ENCODE results near the gene SPAG16. TPM values are rescaled to one million over a fixed set of nuclear protein-coding genes. Genes with fewer than 3 reads are reported as not detected.

SPAG16 gene
- total RNA-seq, 1 experiment from 2014 or later = 13.0 TPM

DNA sequence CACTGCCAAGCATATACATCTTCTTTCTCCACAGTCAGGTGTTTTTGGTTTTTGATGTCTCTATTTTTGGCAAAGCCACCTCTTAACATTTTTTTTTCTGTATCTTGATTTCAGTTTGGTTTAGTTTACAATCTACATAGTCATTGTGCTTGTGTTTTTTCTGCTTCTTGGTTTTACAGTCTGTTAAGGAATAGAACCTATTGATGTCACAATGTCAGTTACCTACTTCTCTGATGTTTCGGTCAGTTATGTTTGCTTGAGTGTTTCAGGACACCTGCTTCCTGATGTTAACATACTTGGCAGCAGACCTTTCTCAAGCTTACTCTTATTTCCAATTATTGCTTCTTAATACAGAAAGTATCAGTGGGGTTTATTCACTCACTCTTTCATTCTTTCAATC is 253.3 kb downstream of the SPAG16 start:
- DNase-seq (ENCODE audit: low read depth, low spot score) = no peak
- H3K27me3 ChIP-seq (ENCODE audit: control insufficient read depth, insufficient read depth, low read length) = no peaks in the 10 kb centered on the region
- no peak overlapping the region for H3K27ac ChIP-seq (ENCODE audit: low read length)
- no peaks in the 10 kb centered on the region for H3K9me3 ChIP-seq (ENCODE audit: control insufficient read depth, insufficient read depth, low read depth, low read length)
- TF ChIP-seq REST (IDR thresholded peaks at IDR 0.05; ENCODE audit: insufficient read depth in 1 of 2, low read depth in 2 of 2, low read length in 1 of 2) (no peak), TCF7L2 (IDR thresholded peaks at IDR 0.05; ENCODE audit: low read depth, low read length) (no peak), SIN3A (IDR thresholded peaks at IDR 0.05; ENCODE audit: borderline replicate concordance, insufficient read depth, low read depth, low read length) (no peak), POLR2AphosphoS5 (IDR thresholded peaks at IDR 0.05; ENCODE audit: low read depth, low read length) (no peak)
- TF ChIP-seq, protein P1, sequence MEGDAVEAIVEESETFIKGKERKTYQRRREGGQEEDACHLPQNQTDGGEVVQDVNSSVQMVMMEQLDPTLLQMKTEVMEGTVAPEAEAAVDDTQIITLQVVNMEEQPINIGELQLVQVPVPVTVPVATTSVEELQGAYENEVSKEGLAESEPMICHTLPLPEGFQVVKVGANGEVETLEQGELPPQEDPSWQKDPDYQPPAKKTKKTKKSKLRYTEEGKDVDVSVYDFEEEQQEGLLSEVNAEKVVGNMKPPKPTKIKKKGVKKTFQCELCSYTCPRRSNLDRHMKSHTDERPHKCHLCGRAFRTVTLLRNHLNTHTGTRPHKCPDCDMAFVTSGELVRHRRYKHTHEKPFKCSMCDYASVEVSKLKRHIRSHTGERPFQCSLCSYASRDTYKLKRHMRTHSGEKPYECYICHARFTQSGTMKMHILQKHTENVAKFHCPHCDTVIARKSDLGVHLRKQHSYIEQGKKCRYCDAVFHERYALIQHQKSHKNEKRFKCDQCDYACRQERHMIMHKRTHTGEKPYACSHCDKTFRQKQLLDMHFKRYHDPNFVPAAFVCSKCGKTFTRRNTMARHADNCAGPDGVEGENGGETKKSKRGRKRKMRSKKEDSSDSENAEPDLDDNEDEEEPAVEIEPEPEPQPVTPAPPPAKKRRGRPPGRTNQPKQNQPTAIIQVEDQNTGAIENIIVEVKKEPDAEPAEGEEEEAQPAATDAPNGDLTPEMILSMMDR (IDR thresholded peaks at IDR 0.05) = no peak
- intact Hi-C loops (cut with micrococcal nuclease; ENCODE audit: unreplicated experiment) (no loop called here), in situ Hi-C loops (cut with HindIII; ENCODE audit: low pct_unique_long_range_greater_than_20kb, low sequenced_read_pairs) (no loop called here)
- ChIA-PET POLR2A (no interaction called here), CTCF (no interaction called here)
- no peaks in the 10 kb centered on the region for H3K4me1 ChIP-seq (ENCODE audit: control insufficient read depth, insufficient read depth, low read length)
- H3K36me3 ChIP-seq (ENCODE audit: control insufficient read depth, insufficient read depth, low read length) = no peaks in the 10 kb centered on the region
- H3K4me3 ChIP-seq (ENCODE audit: low read depth in 2 of 2, low read length in 2 of 2) = no peak overlapping the region
- BruUV-seq (replicated peaks) = no TSS peak
- no peak for ATAC-seq

DNA sequence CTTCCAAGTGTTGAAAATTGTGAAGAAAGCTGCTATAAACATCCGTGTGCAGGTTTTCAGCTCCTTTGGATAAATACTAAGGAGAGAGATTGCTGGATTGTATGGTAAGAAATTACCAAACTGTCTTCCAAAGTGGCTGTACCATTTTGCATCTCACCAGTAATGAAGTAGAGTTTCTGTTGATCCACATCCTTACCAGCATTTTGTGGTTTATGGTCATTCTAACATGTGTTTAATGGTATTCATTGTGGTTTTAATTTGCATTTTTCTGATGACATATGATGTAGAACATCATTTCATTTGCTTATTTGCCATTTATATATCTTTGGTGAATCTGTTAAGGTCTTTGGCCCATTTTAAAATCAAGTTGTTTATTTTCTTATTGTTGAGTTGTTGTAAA is 260.7 kb downstream of the SPAG16 start:
- Histone ChIP-seq H3K27me3 (ENCODE audit: control insufficient read depth, insufficient read depth, low read length) (no peaks in the 10 kb centered on the region), H3K4me3 (ENCODE audit: low read depth in 2 of 2, low read length in 2 of 2) (no peak overlapping the region), H3K36me3 (ENCODE audit: control insufficient read depth, insufficient read depth, low read length) (no peaks in the 10 kb centered on the region), H3K9me3 (ENCODE audit: control insufficient read depth, insufficient read depth, low read depth, low read length) (peaks cover 3% of the 10 kb centered on the region; the same call in 1 of the 2 replicates), H3K27ac (ENCODE audit: low read length) (no peak overlapping the region), H3K4me1 (ENCODE audit: control insufficient read depth, insufficient read depth, low read length) (no peaks in the 10 kb centered on the region)
- no peak for DNase-seq (ENCODE audit: low read depth, low spot score)
- intact Hi-C loops (cut with micrococcal nuclease; ENCODE audit: unreplicated experiment) (no loop called here), in situ Hi-C loops (cut with HindIII; ENCODE audit: low pct_unique_long_range_greater_than_20kb, low sequenced_read_pairs) (no loop called here)
- POLR2A ChIA-PET = no interaction called here
- ATAC-seq = no peak
- BruUV-seq (replicated peaks) = no TSS peak
- TF ChIP-seq POLR2AphosphoS5 (IDR thresholded peaks at IDR 0.05; ENCODE audit: low read depth, low read length) = no peak
- no peak for TF ChIP-seq SIN3A (IDR thresholded peaks at IDR 0.05; ENCODE audit: borderline replicate concordance, insufficient read depth, low read depth, low read length)
- TF ChIP-seq, protein P1 (IDR thresholded peaks at IDR 0.05) = no peak
- TF ChIP-seq REST (IDR thresholded peaks at IDR 0.05; ENCODE audit: insufficient read depth in 1 of 2, low read depth in 2 of 2, low read length in 1 of 2) = no peak
- no peak for TF ChIP-seq TCF7L2 (IDR thresholded peaks at IDR 0.05; ENCODE audit: low read depth, low read length)
- CTCF ChIA-PET = no interaction called here

Data from Panc1 (cell line).